HS-27A (cell line): Measurements from ENCODE around the gene CLSTN2.

Experiments used
- DNase-seq: peaks from one replicate; pipeline ENCODE4 v3.0.0-alpha.2; 2012; ENCODE audit warnings: low read depth, missing footprints

The CLSTN2 gene

GRCh38 chr3:140007911-140008869 is 73.2 kb downstream of the CLSTN2 start:
- DNase-seq, result no peak

GRCh38 chr3:140010391-140010790 is 75.4 kb downstream of the CLSTN2 start:
- no peak for DNase-seq

GRCh38 chr3:140011086-140011485 is 76.1 kb downstream of the CLSTN2 start:
- DNase-seq, result no peak

- no peak for DNase-seq
Observed at GRCh38 chr3:140011611-140012277, 76.8 kb downstream of the CLSTN2 start.

- no peak for DNase-seq
Observed at GRCh38 chr3:140013220-140013619, 78.2 kb downstream of the CLSTN2 start.

GRCh38 chr3:140014831-140015495 is 80.0 kb downstream of the CLSTN2 start:
- DNase-seq, result no peak

GRCh38 chr3:140015741-140016140 is 80.8 kb downstream of the CLSTN2 start:
- no peak for DNase-seq

- no peak for DNase-seq
Observed at GRCh38 chr3:140018556-140018955, 83.6 kb downstream of the CLSTN2 start.

- no peak for DNase-seq
Observed at GRCh38 chr3:140019946-140020345, 85.0 kb downstream of the CLSTN2 start.

GRCh38 chr3:140020541-140020940 is 85.6 kb downstream of the CLSTN2 start:
- no peak for DNase-seq

GRCh38 chr3:140021269-140021668 is 86.3 kb downstream of the CLSTN2 start:
- no peak for DNase-seq

- no peak for DNase-seq
Observed at GRCh38 chr3:140022066-140022770, 87.2 kb downstream of the CLSTN2 start.

GRCh38 chr3:140023616-140024530 is 88.9 kb downstream of the CLSTN2 start:
- no peak for DNase-seq

GRCh38 chr3:140031170-140031569 is 96.2 kb downstream of the CLSTN2 start:
- DNase-seq, result no peak

GRCh38 chr3:140034058-140034457 is 99.1 kb downstream of the CLSTN2 start:
- no peak for DNase-seq

GRCh38 chr3:140035871-140036270 is 100.9 kb downstream of the CLSTN2 start:
- DNase-seq, result no peak

- DNase-seq, result no peak
Observed at GRCh38 chr3:140050396-140050795, 115.4 kb downstream of the CLSTN2 start.

- no peak for DNase-seq
Observed at GRCh38 chr3:140051019-140051957, 116.3 kb downstream of the CLSTN2 start.

- no peak for DNase-seq
Observed at GRCh38 chr3:140052771-140053702, 118.1 kb downstream of the CLSTN2 start.
